ENCODE measurements around the gene EXOC2.

DNA sequence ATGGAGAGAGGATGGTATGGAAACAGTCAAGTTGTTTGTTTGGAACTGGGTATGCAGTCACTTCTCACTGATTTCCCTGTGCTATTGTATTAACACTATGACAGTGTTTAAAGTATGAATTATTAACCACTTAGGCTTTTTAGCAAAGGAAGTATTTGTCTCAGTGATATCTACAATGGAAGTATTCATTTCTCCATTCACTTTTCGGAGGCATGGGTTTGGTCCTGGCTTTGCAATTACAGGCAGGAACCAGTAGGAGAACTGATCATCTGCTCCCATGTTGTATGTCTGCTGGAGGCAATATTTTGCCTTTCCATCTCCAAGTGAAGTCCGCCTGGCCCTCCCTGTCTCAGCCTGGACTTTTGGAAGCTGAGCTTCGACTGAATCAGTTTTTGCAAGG, 30.6 kb upstream of the EXOC2 start:
- TF ChIP-seq, protein P1, sequence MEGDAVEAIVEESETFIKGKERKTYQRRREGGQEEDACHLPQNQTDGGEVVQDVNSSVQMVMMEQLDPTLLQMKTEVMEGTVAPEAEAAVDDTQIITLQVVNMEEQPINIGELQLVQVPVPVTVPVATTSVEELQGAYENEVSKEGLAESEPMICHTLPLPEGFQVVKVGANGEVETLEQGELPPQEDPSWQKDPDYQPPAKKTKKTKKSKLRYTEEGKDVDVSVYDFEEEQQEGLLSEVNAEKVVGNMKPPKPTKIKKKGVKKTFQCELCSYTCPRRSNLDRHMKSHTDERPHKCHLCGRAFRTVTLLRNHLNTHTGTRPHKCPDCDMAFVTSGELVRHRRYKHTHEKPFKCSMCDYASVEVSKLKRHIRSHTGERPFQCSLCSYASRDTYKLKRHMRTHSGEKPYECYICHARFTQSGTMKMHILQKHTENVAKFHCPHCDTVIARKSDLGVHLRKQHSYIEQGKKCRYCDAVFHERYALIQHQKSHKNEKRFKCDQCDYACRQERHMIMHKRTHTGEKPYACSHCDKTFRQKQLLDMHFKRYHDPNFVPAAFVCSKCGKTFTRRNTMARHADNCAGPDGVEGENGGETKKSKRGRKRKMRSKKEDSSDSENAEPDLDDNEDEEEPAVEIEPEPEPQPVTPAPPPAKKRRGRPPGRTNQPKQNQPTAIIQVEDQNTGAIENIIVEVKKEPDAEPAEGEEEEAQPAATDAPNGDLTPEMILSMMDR (IDR thresholded peaks at IDR 0.05; ENCODE audit: low read length), result no peak
- TF ChIP-seq EZH2 (IDR thresholded peaks at IDR 0.05; ENCODE audit: borderline replicate concordance, low read length), result no peak

Measured in OCI-LY1 (cell line).